Measurements from ENCODE around the gene CRAMP1. TPM values are rescaled to one million over a fixed set of nuclear protein-coding genes. Genes with fewer than 3 reads are reported as not detected.

The CRAMP1 gene
- total RNA-seq, 1 experiment from 2014 or later, result 29.7 TPM

GRCh38 chr16:1619976-1620375 is 7.8 kb downstream of the CRAMP1 start:
- intact Hi-C loops (cut with micrococcal nuclease; ENCODE audit: unreplicated experiment), result no loop called here
- Mint-ChIP-seq H3K27me3 (ENCODE audit: unreplicated experiment) (no peaks in the 10 kb centered on the region), H3K9me3 (ENCODE audit: low read depth, unreplicated experiment) (no peaks in the 10 kb centered on the region), H3K27ac (ENCODE audit: unreplicated experiment) (no peak overlapping the region), H3K4me1 (ENCODE audit: low read depth, unreplicated experiment) (peaks cover 17% of the 10 kb centered on the region), H3K4me3 (ENCODE audit: low read depth, unreplicated experiment) (no peak overlapping the region), H3K36me3 (ENCODE audit: insufficient read depth, unreplicated experiment) (peaks cover 29% of the 10 kb centered on the region)
- CTCF ChIA-PET, result no interaction called here
- TF ChIP-seq CTCF (IDR thresholded peaks at IDR 0.05; ENCODE audit: unreplicated experiment), result no peak
- no peak for DNase-seq
- no TSS peak for BruUV-seq (replicated peaks)

GRCh38 chr16:1620391-1620790 is 8.2 kb downstream of the CRAMP1 start:
- H3K9me3 Mint-ChIP-seq (ENCODE audit: low read depth, unreplicated experiment), result no peaks in the 10 kb centered on the region
- no peak overlapping the region for H3K4me3 Mint-ChIP-seq (ENCODE audit: low read depth, unreplicated experiment)
- no peak for DNase-seq
- no peaks in the 10 kb centered on the region for H3K27me3 Mint-ChIP-seq (ENCODE audit: unreplicated experiment)
- intact Hi-C loops (cut with micrococcal nuclease; ENCODE audit: unreplicated experiment), result no loop called here
- CTCF ChIA-PET, result no interaction called here
- no peak for TF ChIP-seq CTCF (IDR thresholded peaks at IDR 0.05; ENCODE audit: unreplicated experiment)
- BruUV-seq (replicated peaks), result no TSS peak
- H3K27ac Mint-ChIP-seq (ENCODE audit: unreplicated experiment), result no peak overlapping the region
- peaks cover 25% of the 10 kb centered on the region for H3K36me3 Mint-ChIP-seq (ENCODE audit: insufficient read depth, unreplicated experiment)
- H3K4me1 Mint-ChIP-seq (ENCODE audit: low read depth, unreplicated experiment), result peaks cover 13% of the 10 kb centered on the region

GRCh38 chr16:1621851-1622250 is 9.7 kb downstream of the CRAMP1 start:
- no TSS peak for BruUV-seq (replicated peaks)
- Mint-ChIP-seq H3K27me3 (ENCODE audit: unreplicated experiment) (no peaks in the 10 kb centered on the region), H3K27ac (ENCODE audit: unreplicated experiment) (no peak overlapping the region), H3K4me1 (ENCODE audit: low read depth, unreplicated experiment) (peaks cover 7% of the 10 kb centered on the region), H3K4me3 (ENCODE audit: low read depth, unreplicated experiment) (no peak overlapping the region), H3K36me3 (ENCODE audit: insufficient read depth, unreplicated experiment) (peaks cover 18% of the 10 kb centered on the region), H3K9me3 (ENCODE audit: low read depth, unreplicated experiment) (no peaks in the 10 kb centered on the region)
- intact Hi-C loops (cut with micrococcal nuclease; ENCODE audit: unreplicated experiment), result no loop called here
- no peak for TF ChIP-seq CTCF (IDR thresholded peaks at IDR 0.05; ENCODE audit: unreplicated experiment)
- no peak for DNase-seq
- CTCF ChIA-PET, result interaction anchor here (0.6 kb wide), 1 partner anchor 83 kb away, joined by 5 read pairs; no protein-coding TSS in a partner anchor

GRCh38 chr16:1626327-1626726 is 14.2 kb downstream of the CRAMP1 start:
- Mint-ChIP-seq H3K4me1 (ENCODE audit: low read depth, unreplicated experiment) (no peaks in the 10 kb centered on the region), H3K4me3 (ENCODE audit: low read depth, unreplicated experiment) (no peak overlapping the region), H3K36me3 (ENCODE audit: insufficient read depth, unreplicated experiment) (peaks cover 5% of the 10 kb centered on the region), H3K9me3 (ENCODE audit: low read depth, unreplicated experiment) (no peaks in the 10 kb centered on the region), H3K27me3 (ENCODE audit: unreplicated experiment) (no peaks in the 10 kb centered on the region), H3K27ac (ENCODE audit: unreplicated experiment) (no peak overlapping the region)
- no peak for TF ChIP-seq CTCF (IDR thresholded peaks at IDR 0.05; ENCODE audit: unreplicated experiment)
- no peak for DNase-seq
- BruUV-seq (replicated peaks), result no TSS peak
- intact Hi-C loops (cut with micrococcal nuclease; ENCODE audit: unreplicated experiment), result no loop called here
- CTCF ChIA-PET, result interaction anchor here (0.6 kb wide), 1 partner anchor 513 kb away, joined by 3 read pairs; no protein-coding TSS in a partner anchor
